ENCODE data around the gene CIAO3. TPM values are rescaled to one million over a fixed set of nuclear protein-coding genes. Genes with fewer than 3 reads are reported as not detected.

Gene CIAO3
- polyA plus RNA-seq, 1 experiment: 23.1 TPM

DNA sequence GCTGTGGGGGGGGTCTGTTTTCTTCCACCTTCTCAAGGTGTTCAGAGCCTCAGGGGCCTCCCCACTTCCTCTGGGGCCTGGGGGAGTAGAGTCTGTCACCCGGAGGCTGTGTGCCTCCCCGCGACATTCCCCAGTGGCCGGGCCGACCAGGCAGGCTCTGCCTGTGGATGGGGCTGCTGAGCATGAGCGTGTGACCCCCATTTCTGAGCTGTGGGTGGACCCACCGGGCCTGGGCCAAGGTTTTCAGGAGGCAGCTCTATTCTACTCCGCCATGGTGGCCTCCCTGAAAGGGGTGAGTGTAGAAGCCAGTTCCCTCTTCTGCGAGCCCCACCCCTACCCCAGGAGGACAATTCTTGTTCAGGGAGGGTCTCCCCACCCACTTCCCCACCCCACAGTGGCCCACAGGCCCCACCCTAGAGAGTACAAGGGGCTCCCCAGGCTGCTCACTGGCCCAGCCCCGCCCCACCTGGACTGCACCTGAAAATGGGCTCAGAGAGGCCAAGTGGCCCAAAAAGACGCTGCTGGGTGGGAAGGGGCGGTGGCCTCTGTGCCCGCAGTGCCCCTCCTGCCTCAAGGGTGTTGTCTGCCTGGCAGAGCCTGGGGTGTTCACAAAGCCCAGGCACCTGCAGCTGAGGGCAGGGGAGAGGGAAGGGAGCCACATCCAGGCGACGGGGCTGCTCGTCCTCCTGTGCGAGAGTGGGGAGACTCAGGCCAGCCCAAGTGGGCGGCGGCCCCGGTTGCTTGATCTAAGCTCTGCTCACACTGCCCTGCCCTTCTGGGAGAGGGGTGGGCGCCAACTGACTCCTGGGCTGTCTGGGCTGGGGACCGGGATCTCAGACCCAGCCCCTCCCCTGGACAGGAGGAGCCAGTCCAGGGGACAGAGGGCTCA is 21.1 kb upstream of the CIAO3 start:
- no peak for DNase-seq (ENCODE audit: low read depth)
- no peaks in the 10 kb centered on the region for H3K27me3 ChIP-seq (ENCODE audit: control insufficient read depth, insufficient read depth, low read length)
- H3K4me3 ChIP-seq (ENCODE audit: low read depth, low read length): no peak overlapping the region
- ChIA-PET CTCF (interaction anchor here (1.2 to 1.5 kb wide), 4 partner anchors 11 to 50 kb away, joined by 3 to 5 read pairs (median 4); no protein-coding TSS in a partner anchor), POLR2A (interaction anchor here (0.6 kb wide), 1 partner anchor 13 kb away, joined by 3 read pairs; no protein-coding TSS in a partner anchor)
- H3K36me3 ChIP-seq (ENCODE audit: control insufficient read depth, insufficient read depth, low read length): no peaks in the 10 kb centered on the region
- TF ChIP-seq, protein P1, sequence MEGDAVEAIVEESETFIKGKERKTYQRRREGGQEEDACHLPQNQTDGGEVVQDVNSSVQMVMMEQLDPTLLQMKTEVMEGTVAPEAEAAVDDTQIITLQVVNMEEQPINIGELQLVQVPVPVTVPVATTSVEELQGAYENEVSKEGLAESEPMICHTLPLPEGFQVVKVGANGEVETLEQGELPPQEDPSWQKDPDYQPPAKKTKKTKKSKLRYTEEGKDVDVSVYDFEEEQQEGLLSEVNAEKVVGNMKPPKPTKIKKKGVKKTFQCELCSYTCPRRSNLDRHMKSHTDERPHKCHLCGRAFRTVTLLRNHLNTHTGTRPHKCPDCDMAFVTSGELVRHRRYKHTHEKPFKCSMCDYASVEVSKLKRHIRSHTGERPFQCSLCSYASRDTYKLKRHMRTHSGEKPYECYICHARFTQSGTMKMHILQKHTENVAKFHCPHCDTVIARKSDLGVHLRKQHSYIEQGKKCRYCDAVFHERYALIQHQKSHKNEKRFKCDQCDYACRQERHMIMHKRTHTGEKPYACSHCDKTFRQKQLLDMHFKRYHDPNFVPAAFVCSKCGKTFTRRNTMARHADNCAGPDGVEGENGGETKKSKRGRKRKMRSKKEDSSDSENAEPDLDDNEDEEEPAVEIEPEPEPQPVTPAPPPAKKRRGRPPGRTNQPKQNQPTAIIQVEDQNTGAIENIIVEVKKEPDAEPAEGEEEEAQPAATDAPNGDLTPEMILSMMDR (IDR thresholded peaks at IDR 0.05; ENCODE audit: insufficient read depth, low read depth, low read length): no peak

DNA sequence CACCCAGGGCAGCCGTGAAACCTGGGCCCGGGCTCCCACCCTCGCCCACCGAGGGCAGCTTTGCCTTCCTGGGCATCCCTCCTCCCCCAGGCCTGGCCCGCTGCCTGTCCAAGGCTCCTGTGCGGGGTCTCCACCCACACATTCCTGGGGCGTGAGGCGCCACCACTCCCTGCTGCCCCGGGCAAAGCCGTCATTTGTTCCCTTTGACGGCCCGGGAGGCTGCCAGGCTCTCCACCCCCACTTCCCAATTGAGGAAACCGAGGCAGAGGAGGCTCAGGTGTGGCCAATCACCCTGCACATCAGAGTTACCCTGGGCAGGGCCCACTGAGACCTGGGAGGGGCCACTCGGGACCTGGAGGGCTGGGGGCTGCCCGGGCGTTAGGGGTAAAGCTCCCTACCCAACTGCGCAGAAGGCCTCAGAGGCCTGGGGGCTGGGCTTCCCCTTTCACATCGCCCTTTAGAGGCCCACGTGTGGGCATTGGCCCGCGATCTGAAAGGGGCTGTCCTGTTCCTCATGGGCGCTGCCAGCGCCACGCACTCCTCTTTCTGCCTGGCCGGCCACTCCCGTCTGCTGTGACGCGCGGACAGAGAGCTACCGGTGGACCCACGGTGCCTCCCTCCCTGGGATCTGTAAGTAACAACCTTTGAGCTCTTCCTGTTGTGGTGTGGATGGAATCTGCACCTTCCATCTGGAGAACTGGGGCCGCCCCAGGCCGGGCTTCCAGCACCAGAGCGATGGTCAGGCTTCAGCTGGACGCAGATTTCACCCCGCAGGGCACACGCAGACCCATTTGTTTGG is 19.9 kb upstream of the CIAO3 start, which contains the start of gene MSLN:
Gene MSLN (plus strand): TSS at position 190 of the 799 bp plus-strand sequence. CDS start 1,947 bp downstream, outside the sequence.
- DNase-seq (ENCODE audit: low read depth): no peak
- CTCF ChIA-PET: interaction anchor here (0.7 to 1.5 kb wide), 4 partner anchors 9 to 433 kb away, joined by 3 to 5 read pairs (median 3); partner anchors contain the start of gene CIAO3
- no peak within 1 kb of the TSS for H3K4me3 ChIP-seq (ENCODE audit: low read depth, low read length)
- TF ChIP-seq, protein P1 (IDR thresholded peaks at IDR 0.05; ENCODE audit: insufficient read depth, low read depth, low read length): no peak
- H3K27me3 ChIP-seq (ENCODE audit: control insufficient read depth, insufficient read depth, low read length): no peaks in the 10 kb centered on the region
- H3K36me3 ChIP-seq (ENCODE audit: control insufficient read depth, insufficient read depth, low read length): no peaks in the 10 kb centered on the region
- POLR2A ChIA-PET: interaction anchor here (0.5 kb wide), 1 partner anchor 47 kb away, joined by 18 read pairs; no protein-coding TSS in a partner anchor

DNA sequence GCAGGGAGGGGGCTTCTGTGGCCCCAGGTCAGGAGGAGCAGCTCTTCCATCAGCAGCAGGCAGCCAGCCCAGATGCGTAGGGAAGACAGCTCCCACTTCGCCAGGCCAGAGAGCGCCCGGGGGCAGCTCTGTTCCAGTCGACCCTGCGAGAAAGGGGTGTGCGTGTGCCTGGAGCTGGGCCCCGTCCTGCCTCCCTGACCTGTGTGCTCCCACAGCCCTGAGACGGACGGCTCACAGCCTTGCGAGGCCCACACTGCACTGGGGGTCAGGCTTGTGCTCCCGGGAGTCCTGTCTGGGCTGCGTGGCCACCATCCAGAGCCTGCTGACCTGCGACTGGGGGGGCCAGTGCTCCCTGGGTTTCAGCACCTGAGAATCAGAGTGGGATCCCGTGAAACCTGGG is 19.3 kb upstream of the CIAO3 start:
- TF ChIP-seq, protein P1 (IDR thresholded peaks at IDR 0.05; ENCODE audit: insufficient read depth, low read depth, low read length): no peak
- POLR2A ChIA-PET: interaction anchor here (0.5 kb wide), 1 partner anchor 47 kb away, joined by 18 read pairs; no protein-coding TSS in a partner anchor
- H3K27me3 ChIP-seq (ENCODE audit: control insufficient read depth, insufficient read depth, low read length): no peaks in the 10 kb centered on the region
- H3K4me3 ChIP-seq (ENCODE audit: low read depth, low read length): no peak overlapping the region
- no peak for DNase-seq (ENCODE audit: low read depth)
- CTCF ChIA-PET: interaction anchor here (0.7 to 1.5 kb wide), 4 partner anchors 9 to 434 kb away, joined by 3 to 5 read pairs (median 4); no protein-coding TSS in a partner anchor
- no peaks in the 10 kb centered on the region for H3K36me3 ChIP-seq (ENCODE audit: control insufficient read depth, insufficient read depth, low read length)

DNA sequence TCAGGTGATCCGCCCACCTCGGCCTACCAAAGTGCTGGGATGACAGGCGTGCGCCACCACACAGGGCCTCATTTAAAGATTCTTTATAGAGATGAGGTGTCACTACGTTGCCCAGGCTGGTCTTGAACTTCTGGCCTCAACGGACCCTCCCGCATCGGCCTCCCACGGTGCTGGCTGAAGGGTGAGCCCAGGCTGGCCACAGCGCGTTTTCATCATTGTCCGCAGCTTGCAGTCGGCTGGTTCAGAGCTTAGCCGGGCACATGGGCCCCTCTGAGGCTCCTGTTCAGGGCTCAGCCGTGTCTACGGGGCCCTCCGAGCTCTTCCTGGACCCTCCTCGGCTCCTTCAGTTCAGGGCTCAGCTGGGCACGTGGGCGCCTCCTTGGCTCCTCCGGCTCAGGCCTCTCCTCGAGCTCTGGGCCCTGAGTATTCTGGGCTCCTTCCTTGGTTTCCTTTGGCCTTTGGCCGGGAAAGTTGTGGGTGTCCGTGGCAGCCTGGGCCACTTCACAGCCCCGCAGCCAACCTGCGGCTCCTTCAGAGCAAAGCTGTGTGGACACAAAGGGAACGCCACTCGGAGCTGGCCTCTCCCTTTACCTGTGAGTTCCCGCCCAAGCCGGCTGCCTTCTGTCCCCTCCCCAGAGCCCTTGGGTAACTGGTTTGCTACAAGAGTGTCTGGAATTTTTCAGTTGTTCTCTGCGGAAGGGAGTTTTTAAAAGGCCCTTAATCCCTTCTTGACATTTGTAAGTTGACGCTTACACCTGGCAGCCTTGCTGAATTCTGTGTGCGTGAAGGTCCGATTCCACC is 18.5 kb upstream of the CIAO3 start:
- CTCF ChIA-PET: interaction anchor here (1.0 kb wide), 1 partner anchor 47 kb away, joined by 4 read pairs; no protein-coding TSS in a partner anchor
- TF ChIP-seq, protein P1 (IDR thresholded peaks at IDR 0.05; ENCODE audit: insufficient read depth, low read depth, low read length): no peak
- DNase-seq (ENCODE audit: low read depth): no peak
- POLR2A ChIA-PET: no interaction called here
- Histone ChIP-seq H3K27me3 (ENCODE audit: control insufficient read depth, insufficient read depth, low read length) (no peaks in the 10 kb centered on the region), H3K36me3 (ENCODE audit: control insufficient read depth, insufficient read depth, low read length) (no peaks in the 10 kb centered on the region), H3K4me3 (ENCODE audit: low read depth, low read length) (no peak overlapping the region)
